ENCODE results near the gene DNASE1L3. TPM values are rescaled to one million over a fixed set of nuclear protein-coding genes. Genes with fewer than 3 reads are reported as not detected.

The DNASE1L3 gene
- total RNA-seq, 1 donor from 2014 or later = not detected

- Mint-ChIP-seq H3K4me1 (ENCODE audit: unreplicated experiment) (peaks cover 10% of the 10 kb centered on the region), H3K27me3 (ENCODE audit: unreplicated experiment) (no peaks in the 10 kb centered on the region), H3K27ac (ENCODE audit: unreplicated experiment) (no peak overlapping the region), H3K4me3 (ENCODE audit: unreplicated experiment) (no peak overlapping the region), H3K36me3 (ENCODE audit: unreplicated experiment) (no peaks in the 10 kb centered on the region), H3K9me3 (ENCODE audit: unreplicated experiment) (no peaks in the 10 kb centered on the region)
- no peak for DNase-seq (ENCODE audit: extremely low spot score, unreplicated experiment)
- TF ChIP-seq CTCF (IDR thresholded peaks at IDR 0.05) = no peak
Observed at GRCh38 chr3:58188921-58189451, 21.8 kb downstream of the DNASE1L3 start.

GRCh38 chr3:58188173-58188564 is 22.6 kb downstream of the DNASE1L3 start:
- Mint-ChIP-seq H3K27ac (ENCODE audit: unreplicated experiment) (no peak overlapping the region), H3K27me3 (ENCODE audit: unreplicated experiment) (no peaks in the 10 kb centered on the region), H3K4me1 (ENCODE audit: unreplicated experiment) (peaks cover 10% of the 10 kb centered on the region), H3K36me3 (ENCODE audit: unreplicated experiment) (no peaks in the 10 kb centered on the region), H3K4me3 (ENCODE audit: unreplicated experiment) (no peak overlapping the region), H3K9me3 (ENCODE audit: unreplicated experiment) (no peaks in the 10 kb centered on the region)
- no peak for DNase-seq (ENCODE audit: extremely low spot score, unreplicated experiment)
- no peak for TF ChIP-seq CTCF (IDR thresholded peaks at IDR 0.05)

- Mint-ChIP-seq H3K27me3 (ENCODE audit: unreplicated experiment) (no peaks in the 10 kb centered on the region), H3K9me3 (ENCODE audit: unreplicated experiment) (no peaks in the 10 kb centered on the region), H3K27ac (ENCODE audit: unreplicated experiment) (no peak overlapping the region), H3K4me1 (ENCODE audit: unreplicated experiment) (peaks cover 6% of the 10 kb centered on the region), H3K36me3 (ENCODE audit: unreplicated experiment) (no peaks in the 10 kb centered on the region), H3K4me3 (ENCODE audit: unreplicated experiment) (no peak overlapping the region)
- no peak for TF ChIP-seq CTCF (IDR thresholded peaks at IDR 0.05)
- no peak for DNase-seq (ENCODE audit: extremely low spot score, unreplicated experiment)
Observed at GRCh38 chr3:58184982-58185360, 25.8 kb downstream of the DNASE1L3 start.

- Mint-ChIP-seq H3K9me3 (ENCODE audit: unreplicated experiment) (no peaks in the 10 kb centered on the region), H3K27me3 (ENCODE audit: unreplicated experiment) (no peaks in the 10 kb centered on the region), H3K36me3 (ENCODE audit: unreplicated experiment) (no peaks in the 10 kb centered on the region), H3K27ac (ENCODE audit: unreplicated experiment) (no peak overlapping the region), H3K4me1 (ENCODE audit: unreplicated experiment) (peaks cover 6% of the 10 kb centered on the region), H3K4me3 (ENCODE audit: unreplicated experiment) (no peak overlapping the region)
- TF ChIP-seq CTCF (IDR thresholded peaks at IDR 0.05) = no peak
- DNase-seq (ENCODE audit: extremely low spot score, unreplicated experiment) = no peak
Observed at GRCh38 chr3:58184309-58184981, 26.3 kb downstream of the DNASE1L3 start.

- H3K36me3 Mint-ChIP-seq (ENCODE audit: unreplicated experiment) = no peaks in the 10 kb centered on the region
- H3K9me3 Mint-ChIP-seq (ENCODE audit: unreplicated experiment) = no peaks in the 10 kb centered on the region
- H3K27ac Mint-ChIP-seq (ENCODE audit: unreplicated experiment) = no peak overlapping the region
- no peak for TF ChIP-seq CTCF (IDR thresholded peaks at IDR 0.05)
- H3K27me3 Mint-ChIP-seq (ENCODE audit: unreplicated experiment) = no peaks in the 10 kb centered on the region
- DNase-seq (ENCODE audit: extremely low spot score, unreplicated experiment) = no peak
- no peak overlapping the region for H3K4me3 Mint-ChIP-seq (ENCODE audit: unreplicated experiment)
- H3K4me1 Mint-ChIP-seq (ENCODE audit: unreplicated experiment) = peaks cover 6% of the 10 kb centered on the region
Observed at GRCh38 chr3:58183891-58184290, 26.9 kb downstream of the DNASE1L3 start.

All from osteocyte (in vitro differentiated cells).